ACHN (cell line): Measurements from ENCODE around the gene RNU1-1.
"Not testable (repeated sequence)": the region's sequence is repeated elsewhere in the genome, so short reads cannot be mapped to it uniquely, and the experiment has no call there.

Experiments
- DNase-seq: peaks from one replicate; pipeline ENCODE4 v3.0.0-alpha.2; 2015
- in situ Hi-C: cut with HindIII; loops from 2 replicates; pipeline ENCODE4 v1.10.0; 2017; ENCODE audit warnings: low sequenced_read_pairs, low pct_ligation_motif_present, low pct_unique_long_range_greater_than_20kb

Gene RNU1-1

GRCh38 chr1:16532235-16532991 is 18.3 kb upstream of the RNU1-1 start:
- DNase-seq, in situ Hi-C loops: not testable (repeated sequence)

GRCh38 chr1:16528338-16528737 is 14.3 kb upstream of the RNU1-1 start:
- DNase-seq, in situ Hi-C loops: not testable (repeated sequence)

GRCh38 chr1:16525769-16526168 is 11.7 kb upstream of the RNU1-1 start:
- DNase-seq, in situ Hi-C loops: not testable (repeated sequence)

GRCh38 chr1:16521679-16522078 is 7.6 kb upstream of the RNU1-1 start:
- in situ Hi-C loops, DNase-seq: not testable (repeated sequence)

GRCh38 chr1:16521288-16521583 is 7.2 kb upstream of the RNU1-1 start:
- in situ Hi-C loops = no loop called here
- DNase-seq = no peak

- in situ Hi-C loops, DNase-seq: not testable (repeated sequence)
These were observed 6.6 kb upstream of the RNU1-1 start for GRCh38 chr1:16520435-16521287.

- DNase-seq, in situ Hi-C loops: not testable (repeated sequence)
These were observed 5.3 kb upstream of the RNU1-1 start for GRCh38 chr1:16519255-16519951.

GRCh38 chr1:16518913-16519254 is 4.8 kb upstream of the RNU1-1 start:
- DNase-seq, in situ Hi-C loops: not testable (repeated sequence)

- in situ Hi-C loops, DNase-seq: not testable (repeated sequence)
These were observed 2.8 kb upstream of the RNU1-1 start for GRCh38 chr1:16516694-16517410.

GRCh38 chr1:16513412-16514106 is 526 bp downstream of the RNU1-1 start:
- DNase-seq = peak; percentile 86
- in situ Hi-C loops = not testable (repeated sequence)

- in situ Hi-C loops, DNase-seq: not testable (repeated sequence)
These were observed 1.3 kb downstream of the RNU1-1 start for GRCh38 chr1:16512624-16513411.

- in situ Hi-C loops, DNase-seq: not testable (repeated sequence)
These were observed 2.2 kb downstream of the RNU1-1 start for GRCh38 chr1:16511926-16512325.

- in situ Hi-C loops = not testable (repeated sequence)
- peak; percentile 24 for DNase-seq
These were observed 5.1 kb downstream of the RNU1-1 start for GRCh38 chr1:16508861-16509445.

GRCh38 chr1:16506364-16507136 is 7.5 kb downstream of the RNU1-1 start:
- DNase-seq, in situ Hi-C loops: not testable (repeated sequence)

- DNase-seq, in situ Hi-C loops: not testable (repeated sequence)
These were observed 8.2 kb downstream of the RNU1-1 start for GRCh38 chr1:16505870-16506269.

GRCh38 chr1:16503494-16503893 is 10.6 kb downstream of the RNU1-1 start:
- no peak for DNase-seq
- in situ Hi-C loops = no loop called here
